ENCODE measurements around the gene PLAC1.

The PLAC1 gene

GRCh38 chrX:134632355-134632754 is 25.9 kb downstream of the PLAC1 start:
- no peak for DNase-seq (ENCODE audit: low read depth in 2 of 2, low spot score in 1 of 2)

- DNase-seq (ENCODE audit: low read depth in 2 of 2, low spot score in 1 of 2) = no peak
Observed at GRCh38 chrX:134631426-134632346, 26.6 kb downstream of the PLAC1 start.

DNA sequence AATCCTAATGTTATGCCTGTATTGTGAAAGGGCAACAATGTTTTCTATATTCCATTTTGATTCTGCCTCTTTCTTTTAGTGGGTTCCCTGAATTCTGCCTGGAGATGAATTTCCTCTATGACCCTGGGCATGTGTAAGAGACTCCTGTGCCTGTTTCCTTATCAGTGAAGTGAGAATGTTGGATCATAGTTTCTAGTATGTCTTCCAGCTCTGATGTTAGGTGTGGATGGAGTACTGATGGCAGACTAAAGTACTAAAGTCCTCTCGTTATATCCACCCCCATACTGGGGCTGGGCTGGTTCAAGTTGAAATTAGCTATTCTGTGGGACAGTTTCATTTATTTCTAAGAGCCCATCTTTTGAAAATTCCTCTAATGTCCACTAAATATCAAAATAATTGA is 29.6 kb downstream of the PLAC1 start:
- no peak for DNase-seq (ENCODE audit: low read depth in 2 of 2, low spot score in 1 of 2)

GRCh38 chrX:134626434-134626833 is 31.8 kb downstream of the PLAC1 start:
- DNase-seq (ENCODE audit: low read depth in 2 of 2, low spot score in 1 of 2) = no peak

- no peak for DNase-seq (ENCODE audit: low read depth in 2 of 2, low spot score in 1 of 2)
Observed at GRCh38 chrX:134625315-134625718, 33.0 kb downstream of the PLAC1 start.

GRCh38 chrX:134624046-134624430 is 34.2 kb downstream of the PLAC1 start:
- DNase-seq (ENCODE audit: low read depth in 2 of 2, low spot score in 1 of 2) = no peak

DNA sequence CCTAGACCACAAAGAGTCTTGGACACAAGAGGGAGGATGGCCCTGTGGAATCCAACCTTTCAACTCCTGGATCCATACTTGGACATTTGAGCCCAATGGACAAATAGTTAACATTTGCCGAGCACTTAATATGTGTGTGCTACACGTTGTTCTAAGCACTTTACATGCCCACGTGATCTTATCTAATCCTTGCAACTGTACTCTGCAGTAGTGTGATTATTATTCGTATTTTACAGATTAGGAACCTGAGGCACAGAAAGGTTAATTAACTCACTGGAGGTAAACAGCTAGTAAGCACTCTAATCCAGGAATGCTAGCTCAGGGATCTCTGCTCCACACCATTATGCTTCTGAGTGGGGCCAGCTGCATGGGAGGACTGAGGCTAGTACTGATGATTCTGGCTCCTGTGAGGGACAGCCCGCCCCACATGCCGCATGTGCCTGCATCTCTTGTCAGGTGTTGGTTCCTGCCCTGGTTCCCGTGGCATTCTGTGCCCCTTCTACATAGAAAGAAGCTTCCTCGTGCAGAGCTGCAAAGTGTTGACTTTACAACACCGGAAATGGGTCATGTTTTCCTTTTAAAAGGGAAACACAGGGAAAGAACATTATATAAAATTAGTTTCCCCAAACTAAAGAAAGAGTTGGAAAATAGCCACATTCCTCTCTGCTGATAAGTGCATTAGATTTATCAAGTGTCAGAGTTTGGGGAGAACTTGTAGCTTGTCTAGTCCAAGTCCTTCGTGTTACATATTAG is 34.8 kb downstream of the PLAC1 start:
- DNase-seq (ENCODE audit: low read depth in 2 of 2, low spot score in 1 of 2) = no peak

GRCh38 chrX:134622813-134623185 is 35.5 kb downstream of the PLAC1 start:
- no peak for DNase-seq (ENCODE audit: low read depth in 2 of 2, low spot score in 1 of 2)

- DNase-seq (ENCODE audit: low read depth in 2 of 2, low spot score in 1 of 2) = no peak
Observed at GRCh38 chrX:134622056-134622812, 36.0 kb downstream of the PLAC1 start.

- DNase-seq (ENCODE audit: low read depth in 2 of 2, low spot score in 1 of 2) = no peak
Observed at GRCh38 chrX:134619838-134620237, 38.4 kb downstream of the PLAC1 start.

GRCh38 chrX:134613396-134613795 is 44.9 kb downstream of the PLAC1 start:
- DNase-seq (ENCODE audit: low read depth in 2 of 2, low spot score in 1 of 2) = no peak

DNA sequence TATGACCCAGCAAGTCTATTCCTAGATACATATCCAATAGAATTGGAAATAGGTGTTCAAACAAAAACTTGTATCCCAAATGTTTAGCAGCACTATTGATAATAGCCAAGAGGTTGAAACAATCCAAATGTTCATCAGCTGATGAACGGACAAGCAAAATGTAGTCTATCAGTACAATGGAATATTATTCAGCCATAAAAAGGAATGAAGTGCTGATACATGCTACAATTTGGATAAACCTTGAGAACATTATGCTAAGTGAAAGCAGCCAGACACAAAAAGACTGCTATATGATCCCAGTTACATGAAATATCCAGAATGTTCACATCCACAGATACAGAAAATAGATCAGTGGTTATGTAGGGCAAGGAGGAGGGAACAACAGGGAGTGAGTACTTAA is 50.1 kb downstream of the PLAC1 start:
- DNase-seq (ENCODE audit: low read depth in 2 of 2, low spot score in 1 of 2) = no peak

DNA sequence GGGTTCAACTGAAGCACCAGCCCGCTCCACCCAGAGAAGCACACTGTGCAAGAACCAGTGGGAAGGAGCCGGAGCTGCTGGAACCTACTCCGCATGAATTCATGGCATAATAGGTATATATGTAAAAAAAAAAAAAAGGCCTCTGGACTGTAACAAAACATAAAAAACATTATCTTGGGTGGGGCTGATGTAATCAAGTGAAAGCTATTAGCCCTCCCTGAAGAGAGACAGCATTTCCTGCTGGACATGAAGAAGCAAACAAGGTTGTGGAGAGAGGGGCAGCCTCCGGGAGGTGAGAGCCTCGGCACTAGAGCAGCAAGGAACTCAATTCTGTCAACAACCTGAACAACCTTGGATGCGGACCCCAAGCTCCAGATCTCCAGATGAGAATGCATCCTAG is 50.7 kb downstream of the PLAC1 start:
- DNase-seq (ENCODE audit: low read depth in 2 of 2, low spot score in 1 of 2) = no peak

GRCh38 chrX:134604701-134605311 is 53.5 kb downstream of the PLAC1 start:
- DNase-seq (ENCODE audit: low read depth in 2 of 2, low spot score in 1 of 2) = no peak

- DNase-seq (ENCODE audit: low read depth in 2 of 2, low spot score in 1 of 2) = no peak
Observed at GRCh38 chrX:134603806-134604700, 54.2 kb downstream of the PLAC1 start.

DNA sequence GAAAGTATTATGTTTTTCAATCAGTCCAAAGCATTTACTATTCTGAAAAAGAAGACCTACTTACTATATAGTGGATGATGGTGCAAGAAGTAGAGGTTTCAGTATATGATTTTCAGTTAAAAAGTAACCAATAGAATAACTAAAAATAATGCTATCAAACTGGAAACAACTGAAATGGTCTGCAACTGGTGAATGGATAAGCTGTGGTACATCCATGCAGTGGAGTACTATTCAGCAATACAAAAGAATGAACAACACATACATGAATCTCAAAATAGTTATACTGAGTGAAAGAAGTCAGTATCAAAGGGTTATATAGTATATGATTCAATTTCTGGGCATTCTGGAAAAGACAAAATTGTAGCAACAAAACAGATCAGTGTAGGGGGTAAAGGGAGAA is 55.9 kb downstream of the PLAC1 start:
- no peak for DNase-seq (ENCODE audit: low read depth in 2 of 2, low spot score in 1 of 2)

GRCh38 chrX:134601240-134601765 is 57.0 kb downstream of the PLAC1 start:
- no peak for DNase-seq (ENCODE audit: low read depth in 2 of 2, low spot score in 1 of 2)

GRCh38 chrX:134600714-134601113 is 57.6 kb downstream of the PLAC1 start:
- no peak for DNase-seq (ENCODE audit: low read depth in 2 of 2, low spot score in 1 of 2)

- DNase-seq (ENCODE audit: low read depth in 2 of 2, low spot score in 1 of 2) = no peak
Observed at GRCh38 chrX:134599184-134599914, 58.9 kb downstream of the PLAC1 start.

All from stimulated activated CD8-positive, alpha-beta memory T cell treated with anti-CD3 and anti-CD28 coated beads, Interleukin-4, amount 100 ng/mL, for 4 hours (primary cell).